ENCODE measurements around the gene STUM. TPM values are rescaled to one million over a fixed set of nuclear protein-coding genes. Genes with fewer than 3 reads are reported as not detected.

STUM gene
- polyA plus RNA-seq, 1 of the 3 experiments (the other 2 are of a cell fraction): not detected

- no peaks in the 10 kb centered on the region for H3K4me1 ChIP-seq (ENCODE audit: control insufficient read depth in 1 of 2, insufficient read depth in 2 of 2, low read depth in 1 of 2, low read length in 1 of 2)
- H4K20me1 ChIP-seq (ENCODE audit: insufficient read depth): no peaks in the 10 kb centered on the region
- no peaks in the 10 kb centered on the region for H3K9me3 ChIP-seq
- peaks cover 16% of the 10 kb centered on the region; the same call in 1 of the 2 replicates for H3K27me3 ChIP-seq (ENCODE audit: insufficient read depth)
- H3K79me2 ChIP-seq (ENCODE audit: insufficient read depth): no peaks in the 10 kb centered on the region
- no peaks in the 10 kb centered on the region for H3K36me3 ChIP-seq (replicated peaks in 1 of 2; ENCODE audit: control insufficient read depth in 1 of 2, insufficient read depth in 2 of 2, low read length in 1 of 2)
- no peak overlapping the region for H3K4me3 ChIP-seq (ENCODE audit: low read depth in 2 of 2, low read length in 1 of 2)
- no peak overlapping the region for H3K9ac ChIP-seq
- CTCF ChIA-PET: interaction anchor here (6.2 kb wide), 1 partner anchor 15 kb away, joined by 37 read pairs; the partner anchor contains the start of gene STUM
- POLR2A ChIA-PET: no interaction called here
- DNase-seq: no peak
- H3K27ac ChIP-seq (ENCODE audit: low read depth in 2 of 2, low read length in 1 of 2): no peak overlapping the region
- 48% methylated on average over 6 of the region's 6 CpGs for WGBS (ENCODE audit: low lambda C conversion rate)
- no peak overlapping the region for H2AFZ ChIP-seq (ENCODE audit: low read depth)
- TF ChIP-seq POLR2AphosphoS5 (IDR thresholded peaks at IDR 0.05; ENCODE audit: low read depth, low read length) (no peak), GABPA (IDR thresholded peaks at IDR 0.05; ENCODE audit: low read depth) (no peak), PBX3 (IDR thresholded peaks at IDR 0.05) (no peak), TCF12 (IDR thresholded peaks at IDR 0.05) (no peak), TAF1 (IDR thresholded peaks at IDR 0.05; ENCODE audit: borderline replicate concordance, low read depth, low read length) (no peak), GATA2 (CRISPR knock-in tag; IDR thresholded peaks at IDR 0.05) (no peak), NFIC (IDR thresholded peaks at IDR 0.05; ENCODE audit: borderline replicate concordance) (no peak), NRF1 (IDR thresholded peaks at IDR 0.05; ENCODE audit: low read depth, low read length) (no peak), TEAD4 (IDR thresholded peaks at IDR 0.05; ENCODE audit: borderline replicate concordance, insufficient read depth) (no peak), ELF1 (IDR thresholded peaks at IDR 0.05) (no peak), RFX5 (IDR thresholded peaks at IDR 0.05; ENCODE audit: low read length) (no peak), FOXJ3 (CRISPR knock-in tag; IDR thresholded peaks at IDR 0.05) (no peak), SIN3A (IDR thresholded peaks at IDR 0.05; ENCODE audit: borderline replicate concordance, low read depth, low read length) (no peak), FOXM1 (IDR thresholded peaks at IDR 0.05; ENCODE audit: low read depth) (no peak)
- TF ChIP-seq, protein P1, sequence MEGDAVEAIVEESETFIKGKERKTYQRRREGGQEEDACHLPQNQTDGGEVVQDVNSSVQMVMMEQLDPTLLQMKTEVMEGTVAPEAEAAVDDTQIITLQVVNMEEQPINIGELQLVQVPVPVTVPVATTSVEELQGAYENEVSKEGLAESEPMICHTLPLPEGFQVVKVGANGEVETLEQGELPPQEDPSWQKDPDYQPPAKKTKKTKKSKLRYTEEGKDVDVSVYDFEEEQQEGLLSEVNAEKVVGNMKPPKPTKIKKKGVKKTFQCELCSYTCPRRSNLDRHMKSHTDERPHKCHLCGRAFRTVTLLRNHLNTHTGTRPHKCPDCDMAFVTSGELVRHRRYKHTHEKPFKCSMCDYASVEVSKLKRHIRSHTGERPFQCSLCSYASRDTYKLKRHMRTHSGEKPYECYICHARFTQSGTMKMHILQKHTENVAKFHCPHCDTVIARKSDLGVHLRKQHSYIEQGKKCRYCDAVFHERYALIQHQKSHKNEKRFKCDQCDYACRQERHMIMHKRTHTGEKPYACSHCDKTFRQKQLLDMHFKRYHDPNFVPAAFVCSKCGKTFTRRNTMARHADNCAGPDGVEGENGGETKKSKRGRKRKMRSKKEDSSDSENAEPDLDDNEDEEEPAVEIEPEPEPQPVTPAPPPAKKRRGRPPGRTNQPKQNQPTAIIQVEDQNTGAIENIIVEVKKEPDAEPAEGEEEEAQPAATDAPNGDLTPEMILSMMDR (IDR thresholded peaks at IDR 0.05): no peak
- H3K4me2 ChIP-seq: no peak overlapping the region
- H3K9me2 ChIP-seq: no peaks in the 10 kb centered on the region
- H3F3A ChIP-seq (replicated peaks; ENCODE audit: insufficient read depth): no peaks in the 10 kb centered on the region
Observed at GRCh38 chr1:226563666-226564065, 15.1 kb downstream of the STUM start.

- ChIA-PET POLR2A (no interaction called here), CTCF (interaction anchor here (1.2 to 6.2 kb wide), 2 partner anchors 16 to 68 kb away, joined by 3 to 37 read pairs; partner anchors contain the start of gene STUM)
- no peak overlapping the region for H3K9ac ChIP-seq
- H3F3A ChIP-seq (replicated peaks; ENCODE audit: insufficient read depth): no peaks in the 10 kb centered on the region
- no peaks in the 10 kb centered on the region for H4K20me1 ChIP-seq (ENCODE audit: insufficient read depth)
- no peaks in the 10 kb centered on the region for H3K36me3 ChIP-seq (replicated peaks in 1 of 2; ENCODE audit: control insufficient read depth in 1 of 2, insufficient read depth in 2 of 2, low read length in 1 of 2)
- TF ChIP-seq PBX3 (IDR thresholded peaks at IDR 0.05): no peak
- no peak for TF ChIP-seq JUND (IDR thresholded peaks at IDR 0.05)
- TF ChIP-seq ELF1 (IDR thresholded peaks at IDR 0.05): no peak
- TF ChIP-seq YY1 (IDR thresholded peaks at IDR 0.05; ENCODE audit: low read depth): no peak
- TF ChIP-seq, protein P2, sequence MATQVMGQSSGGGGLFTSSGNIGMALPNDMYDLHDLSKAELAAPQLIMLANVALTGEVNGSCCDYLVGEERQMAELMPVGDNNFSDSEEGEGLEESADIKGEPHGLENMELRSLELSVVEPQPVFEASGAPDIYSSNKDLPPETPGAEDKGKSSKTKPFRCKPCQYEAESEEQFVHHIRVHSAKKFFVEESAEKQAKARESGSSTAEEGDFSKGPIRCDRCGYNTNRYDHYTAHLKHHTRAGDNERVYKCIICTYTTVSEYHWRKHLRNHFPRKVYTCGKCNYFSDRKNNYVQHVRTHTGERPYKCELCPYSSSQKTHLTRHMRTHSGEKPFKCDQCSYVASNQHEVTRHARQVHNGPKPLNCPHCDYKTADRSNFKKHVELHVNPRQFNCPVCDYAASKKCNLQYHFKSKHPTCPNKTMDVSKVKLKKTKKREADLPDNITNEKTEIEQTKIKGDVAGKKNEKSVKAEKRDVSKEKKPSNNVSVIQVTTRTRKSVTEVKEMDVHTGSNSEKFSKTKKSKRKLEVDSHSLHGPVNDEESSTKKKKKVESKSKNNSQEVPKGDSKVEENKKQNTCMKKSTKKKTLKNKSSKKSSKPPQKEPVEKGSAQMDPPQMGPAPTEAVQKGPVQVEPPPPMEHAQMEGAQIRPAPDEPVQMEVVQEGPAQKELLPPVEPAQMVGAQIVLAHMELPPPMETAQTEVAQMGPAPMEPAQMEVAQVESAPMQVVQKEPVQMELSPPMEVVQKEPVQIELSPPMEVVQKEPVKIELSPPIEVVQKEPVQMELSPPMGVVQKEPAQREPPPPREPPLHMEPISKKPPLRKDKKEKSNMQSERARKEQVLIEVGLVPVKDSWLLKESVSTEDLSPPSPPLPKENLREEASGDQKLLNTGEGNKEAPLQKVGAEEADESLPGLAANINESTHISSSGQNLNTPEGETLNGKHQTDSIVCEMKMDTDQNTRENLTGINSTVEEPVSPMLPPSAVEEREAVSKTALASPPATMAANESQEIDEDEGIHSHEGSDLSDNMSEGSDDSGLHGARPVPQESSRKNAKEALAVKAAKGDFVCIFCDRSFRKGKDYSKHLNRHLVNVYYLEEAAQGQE (IDR thresholded peaks at IDR 0.05; ENCODE audit: low read depth, low read length): no peak
- no peak for TF ChIP-seq IRF3 (IDR thresholded peaks at IDR 0.05; ENCODE audit: low read depth, low read length)
- TF ChIP-seq GABPA (IDR thresholded peaks at IDR 0.05; ENCODE audit: low read depth): no peak
- TF ChIP-seq TEAD4 (IDR thresholded peaks at IDR 0.05; ENCODE audit: borderline replicate concordance, insufficient read depth): no peak
- TF ChIP-seq MXI1 (IDR thresholded peaks at IDR 0.05; ENCODE audit: low read depth, low read length): no peak
- H3K4me3 ChIP-seq (ENCODE audit: low read depth in 2 of 2, low read length in 1 of 2): no peak overlapping the region
- H3K9me3 ChIP-seq: no peaks in the 10 kb centered on the region
- no peak for DNase-seq
- H3K27ac ChIP-seq (ENCODE audit: low read depth in 2 of 2, low read length in 1 of 2): no peak overlapping the region
- H3K79me2 ChIP-seq (ENCODE audit: insufficient read depth): no peaks in the 10 kb centered on the region
- H2AFZ ChIP-seq (ENCODE audit: low read depth): no peak overlapping the region
- no peaks in the 10 kb centered on the region for H3K9me2 ChIP-seq
- H3K27me3 ChIP-seq (ENCODE audit: insufficient read depth): peaks cover 16% of the 10 kb centered on the region; the same call in 1 of the 2 replicates
- 71% methylated on average over 8 of the region's 8 CpGs for WGBS (ENCODE audit: low lambda C conversion rate)
- H3K4me1 ChIP-seq (ENCODE audit: control insufficient read depth in 1 of 2, insufficient read depth in 2 of 2, low read depth in 1 of 2, low read length in 1 of 2): no peaks in the 10 kb centered on the region
- no peak overlapping the region for H3K4me2 ChIP-seq
Observed at GRCh38 chr1:226565476-226565875, 16.9 kb downstream of the STUM start.
